ENCODE results near the gene PODXL2. TPM values are rescaled to one million over a fixed set of nuclear protein-coding genes. Genes with fewer than 3 reads are reported as not detected.

PODXL2 gene
- total RNA-seq, 1 donor from 2014 or later = 3.3 TPM

DNA sequence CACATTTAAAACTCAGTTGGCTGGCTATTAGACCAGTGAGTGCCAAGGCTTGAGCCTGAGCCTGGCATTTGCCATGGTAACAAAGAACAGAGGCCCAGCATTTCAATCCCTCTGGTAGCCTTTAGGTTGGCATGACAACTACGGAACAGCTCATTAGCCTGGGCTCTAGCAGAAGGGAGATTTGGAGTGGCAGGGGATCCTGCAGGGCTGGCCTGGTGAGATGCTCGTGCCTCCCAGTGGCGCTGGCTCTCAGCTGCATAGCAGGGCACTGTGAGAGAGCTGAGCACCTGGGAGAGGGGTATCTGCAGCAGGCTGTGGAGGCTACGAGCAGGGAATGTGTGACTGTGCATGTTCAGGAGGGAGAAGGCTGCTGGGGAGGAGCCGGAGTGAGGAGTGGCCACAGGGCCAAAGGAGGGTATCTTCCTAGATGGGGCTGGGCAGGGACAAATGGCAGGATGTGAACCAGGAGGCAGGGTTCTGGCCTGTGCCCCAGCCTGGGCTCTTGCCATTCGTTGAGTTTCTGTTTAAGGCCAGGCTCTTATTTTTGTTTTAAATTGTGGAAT lies 38.2 kb downstream of the PODXL2 start:
- peaks cover 4% of the 10 kb centered on the region for H3K36me3 Mint-ChIP-seq (ENCODE audit: low read depth)
- intact Hi-C loops (cut with micrococcal nuclease) = no loop called here
- no peak overlapping the region for H3K27ac Mint-ChIP-seq
- no peak for ATAC-seq (ENCODE audit: low read depth)
- H3K4me1 Mint-ChIP-seq = peaks cover 3% of the 10 kb centered on the region
- ChIA-PET CTCF (no interaction called here), POLR2A (no interaction called here)
- H3K9me3 Mint-ChIP-seq = no peaks in the 10 kb centered on the region
- no peak for DNase-seq
- H3K4me3 Mint-ChIP-seq = no peak overlapping the region
- no peaks in the 10 kb centered on the region for H3K27me3 Mint-ChIP-seq
- TF ChIP-seq, protein P1, sequence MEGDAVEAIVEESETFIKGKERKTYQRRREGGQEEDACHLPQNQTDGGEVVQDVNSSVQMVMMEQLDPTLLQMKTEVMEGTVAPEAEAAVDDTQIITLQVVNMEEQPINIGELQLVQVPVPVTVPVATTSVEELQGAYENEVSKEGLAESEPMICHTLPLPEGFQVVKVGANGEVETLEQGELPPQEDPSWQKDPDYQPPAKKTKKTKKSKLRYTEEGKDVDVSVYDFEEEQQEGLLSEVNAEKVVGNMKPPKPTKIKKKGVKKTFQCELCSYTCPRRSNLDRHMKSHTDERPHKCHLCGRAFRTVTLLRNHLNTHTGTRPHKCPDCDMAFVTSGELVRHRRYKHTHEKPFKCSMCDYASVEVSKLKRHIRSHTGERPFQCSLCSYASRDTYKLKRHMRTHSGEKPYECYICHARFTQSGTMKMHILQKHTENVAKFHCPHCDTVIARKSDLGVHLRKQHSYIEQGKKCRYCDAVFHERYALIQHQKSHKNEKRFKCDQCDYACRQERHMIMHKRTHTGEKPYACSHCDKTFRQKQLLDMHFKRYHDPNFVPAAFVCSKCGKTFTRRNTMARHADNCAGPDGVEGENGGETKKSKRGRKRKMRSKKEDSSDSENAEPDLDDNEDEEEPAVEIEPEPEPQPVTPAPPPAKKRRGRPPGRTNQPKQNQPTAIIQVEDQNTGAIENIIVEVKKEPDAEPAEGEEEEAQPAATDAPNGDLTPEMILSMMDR (IDR thresholded peaks at IDR 0.05) = no peak

DNA sequence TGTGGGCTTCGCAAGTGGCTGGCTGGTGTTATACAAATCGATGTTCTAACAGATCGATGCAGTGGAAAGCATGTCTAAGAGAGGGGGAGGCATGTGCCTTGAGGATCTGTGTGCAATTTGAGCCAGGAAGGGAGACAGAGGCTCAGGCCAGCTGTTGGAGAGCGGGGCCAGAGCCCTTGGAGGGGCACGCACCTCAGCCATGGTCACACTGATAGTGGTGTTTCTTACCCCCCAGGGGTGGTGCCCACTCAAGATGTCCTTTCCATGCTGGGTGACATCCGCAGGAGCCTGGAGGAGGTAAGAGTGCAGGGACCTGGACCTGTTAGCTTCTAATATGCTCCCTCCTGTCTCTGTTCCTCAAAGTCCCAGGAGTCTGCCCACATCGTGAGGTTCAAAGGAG lies 39.9 kb downstream of the PODXL2 start:
- H3K4me1 Mint-ChIP-seq = peaks cover 10% of the 10 kb centered on the region
- no peak overlapping the region for H3K27ac Mint-ChIP-seq
- no peaks in the 10 kb centered on the region for H3K27me3 Mint-ChIP-seq
- ATAC-seq (ENCODE audit: low read depth) (no peak), DNase-seq (no peak)
- TF ChIP-seq, protein P1 (IDR thresholded peaks at IDR 0.05) = no peak
- ChIA-PET CTCF (no interaction called here), POLR2A (no interaction called here)
- peaks cover 7% of the 10 kb centered on the region for H3K36me3 Mint-ChIP-seq (ENCODE audit: low read depth)
- intact Hi-C loops (cut with micrococcal nuclease) = no loop called here
- no peak overlapping the region for H3K4me3 Mint-ChIP-seq
- H3K9me3 Mint-ChIP-seq = no peaks in the 10 kb centered on the region

DNA sequence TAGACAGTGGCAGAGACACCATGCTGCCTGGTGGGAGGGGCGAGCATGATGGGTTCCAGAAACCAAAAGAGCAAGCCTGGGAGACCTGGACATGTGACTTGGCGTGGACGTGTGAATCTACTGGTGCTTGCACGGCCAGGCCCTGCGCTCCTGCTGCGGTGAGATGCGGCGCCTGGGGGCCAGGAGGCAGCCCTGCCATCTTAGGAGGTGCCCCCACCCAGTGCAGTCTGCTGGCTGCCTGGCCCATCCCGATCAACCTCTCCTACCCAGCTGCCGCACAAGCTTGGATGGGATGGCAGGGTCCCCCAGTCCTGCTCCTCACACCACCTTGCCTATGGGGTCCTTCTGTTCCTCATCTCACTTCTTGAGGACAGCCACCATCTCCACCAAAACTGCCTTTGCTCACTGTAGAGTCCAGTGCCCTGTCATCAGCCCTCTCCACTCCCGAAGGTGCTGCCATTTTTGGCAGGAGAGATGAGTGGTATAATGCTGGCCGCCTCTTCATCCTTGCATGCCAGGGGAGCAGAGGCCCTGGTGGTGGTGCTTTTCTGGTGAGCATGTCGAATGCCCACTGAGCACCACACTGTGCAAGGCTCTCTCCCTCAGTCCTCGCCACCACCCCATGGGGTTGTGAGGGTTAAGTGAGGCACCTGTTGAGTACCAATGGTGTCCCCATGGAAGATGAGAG lies 40.7 kb downstream of the PODXL2 start:
- ChIA-PET POLR2A (interaction anchor here (1.8 kb wide), 1 partner anchor 40 kb away, joined by 5 read pairs; no protein-coding TSS in a partner anchor), CTCF (no interaction called here)
- TF ChIP-seq, protein P1 (IDR thresholded peaks at IDR 0.05) = no peak

GRCh38 chr3:127670229-127670559 lies 41.2 kb downstream of the PODXL2 start:
- Mint-ChIP-seq H3K9me3 (no peaks in the 10 kb centered on the region), H3K27ac (no peak overlapping the region), H3K36me3 (ENCODE audit: low read depth) (peaks cover 7% of the 10 kb centered on the region), H3K27me3 (no peaks in the 10 kb centered on the region), H3K4me1 (peaks cover 20% of the 10 kb centered on the region), H3K4me3 (no peak overlapping the region)
- DNase-seq (no peak), ATAC-seq (ENCODE audit: low read depth) (no peak)
- POLR2A ChIA-PET = interaction anchor here (1.8 kb wide), 1 partner anchor 40 kb away, joined by 5 read pairs; no protein-coding TSS in a partner anchor
- CTCF ChIA-PET = no interaction called here
- intact Hi-C loops (cut with micrococcal nuclease) = loop anchor here (5.0 kb wide), 4 partner anchors 93 to 1753 kb away; partner anchors contain the start of genes MGLL and ZXDC
- TF ChIP-seq, protein P1 (IDR thresholded peaks at IDR 0.05) = no peak

More for the DNA sequence above, 40.7 kb downstream of the PODXL2 start:
- no peak overlapping the region for H3K27ac Mint-ChIP-seq
- peaks cover 17% of the 10 kb centered on the region for H3K4me1 Mint-ChIP-seq
- H3K9me3 Mint-ChIP-seq = no peaks in the 10 kb centered on the region
- DNase-seq (no peak), ATAC-seq (ENCODE audit: low read depth) (no peak)
- intact Hi-C loops (cut with micrococcal nuclease) = loop anchor here (5.0 kb wide), 4 partner anchors 92 to 1752 kb away; partner anchors contain the start of genes MGLL and ZXDC
- H3K36me3 Mint-ChIP-seq (ENCODE audit: low read depth) = peaks cover 7% of the 10 kb centered on the region
- H3K27me3 Mint-ChIP-seq = no peaks in the 10 kb centered on the region
- H3K4me3 Mint-ChIP-seq = no peak overlapping the region

DNA sequence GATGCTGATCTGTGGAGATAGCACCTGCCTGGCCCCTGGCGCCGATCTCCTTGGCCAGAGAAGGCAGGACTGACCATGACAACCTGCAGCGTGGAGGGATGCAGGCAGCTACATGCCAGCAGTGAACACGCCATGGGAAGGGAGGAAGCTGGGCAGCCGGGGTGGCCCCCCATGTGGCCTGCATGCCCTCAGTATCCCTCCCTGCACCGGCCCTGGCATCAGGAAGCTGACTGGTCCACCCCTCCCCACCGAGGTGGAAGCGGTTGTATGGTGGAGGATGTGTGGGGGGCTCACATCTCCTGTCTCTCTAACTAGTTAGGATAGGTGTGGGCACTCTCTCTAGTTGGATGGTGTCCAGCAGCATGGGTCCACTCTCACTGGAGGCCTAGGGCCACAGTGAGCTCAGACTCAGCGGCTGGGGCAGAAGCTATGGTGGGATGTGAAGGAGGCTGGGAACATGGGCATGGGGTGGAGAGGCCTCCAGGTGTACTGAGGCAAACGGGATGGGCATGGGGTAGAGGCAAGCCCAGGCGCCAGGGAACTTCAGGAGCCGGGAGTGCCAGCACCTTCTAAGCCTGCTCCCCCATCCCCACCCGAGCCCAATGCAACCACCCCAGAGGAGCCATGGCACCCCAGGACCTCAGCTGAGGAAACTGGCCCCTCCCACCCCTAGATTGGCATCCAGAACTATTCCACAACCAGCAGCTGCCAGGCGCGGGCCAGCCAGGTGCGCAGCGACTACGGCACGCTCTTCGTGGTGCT lies 42.0 kb downstream of the PODXL2 start:
- ChIA-PET POLR2A (interaction anchor here (1.0 to 1.8 kb wide), 2 partner anchors 41 to 482 kb away, joined by 5 to 8 read pairs; no protein-coding TSS in a partner anchor), CTCF (interaction anchor here (1.1 kb wide), 1 partner anchor 96 kb away, joined by 3 read pairs; no protein-coding TSS in a partner anchor)
- DNase-seq (no peak), ATAC-seq (ENCODE audit: low read depth) (no peak)
- TF ChIP-seq, protein P1 (IDR thresholded peaks at IDR 0.05) = no peak
- Mint-ChIP-seq H3K4me1 (peaks cover 20% of the 10 kb centered on the region), H3K27me3 (no peaks in the 10 kb centered on the region), H3K27ac (peak overlapping the region; percentile 93), H3K4me3 (peak overlapping the region; percentile 91), H3K9me3 (no peaks in the 10 kb centered on the region), H3K36me3 (ENCODE audit: low read depth) (peaks cover 8% of the 10 kb centered on the region)
- intact Hi-C loops (cut with micrococcal nuclease) = loop anchor here (5.0 kb wide), 4 partner anchors 94 to 1754 kb away; partner anchors contain the start of genes MGLL and ZXDC
